ENCODE results near the gene ZNF492.
"Not testable (repeated sequence)": the region's sequence is repeated elsewhere in the genome, so short reads cannot be mapped to it uniquely, and the experiment has no call there.

Gene ZNF492

GRCh38 chr19:22633706-22634449 is at the start of gene ZNF492:
TSS of gene ZNF492 (plus strand) at chr19:22634324. CDS start at chr19:22653400, 19,076 bp downstream.
- not testable (repeated sequence) for TF ChIP-seq CTCF (IDR thresholded peaks at IDR 0.05)

GRCh38 chr19:22595422-22595821 is 38.7 kb upstream of the ZNF492 start:
- TF ChIP-seq CTCF (IDR thresholded peaks at IDR 0.05), result no peak

- no peak for TF ChIP-seq CTCF (IDR thresholded peaks at IDR 0.05)
Observed at GRCh38 chr19:22595918-22596341, 38.2 kb upstream of the ZNF492 start.

- TF ChIP-seq CTCF (IDR thresholded peaks at IDR 0.05), result no peak
Observed at GRCh38 chr19:22600690-22601648, 33.2 kb upstream of the ZNF492 start.

GRCh38 chr19:22601906-22602630 is 32.1 kb upstream of the ZNF492 start:
- no peak for TF ChIP-seq CTCF (IDR thresholded peaks at IDR 0.05)

GRCh38 chr19:22602631-22603272 is 31.4 kb upstream of the ZNF492 start:
- TF ChIP-seq CTCF (IDR thresholded peaks at IDR 0.05), result no peak
